ENCODE measurements around the gene USO1.

DNA sequence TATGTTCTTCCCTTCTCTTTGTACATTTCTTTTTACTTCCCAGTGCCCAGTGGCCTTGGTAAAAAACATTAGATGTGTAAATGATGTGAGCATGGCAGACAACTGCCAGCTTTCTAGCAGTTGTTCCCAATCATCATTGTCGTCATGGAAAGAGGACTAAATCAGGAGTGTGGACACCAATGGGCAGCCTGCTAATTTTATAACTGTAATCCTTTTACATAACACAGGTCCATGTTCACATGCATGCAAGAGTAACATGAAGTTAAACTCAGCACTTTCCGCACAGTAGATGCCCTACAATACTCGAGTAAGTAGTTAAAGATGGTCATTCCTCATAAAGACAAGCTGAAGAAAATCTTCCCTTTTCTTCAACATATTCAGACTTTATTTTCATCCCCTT lies 27.8 kb upstream of the USO1 start:
- no peak for TF ChIP-seq POLR2A (IDR thresholded peaks at IDR 0.05; ENCODE audit: low read depth, low read length)
- TF ChIP-seq, protein P1, sequence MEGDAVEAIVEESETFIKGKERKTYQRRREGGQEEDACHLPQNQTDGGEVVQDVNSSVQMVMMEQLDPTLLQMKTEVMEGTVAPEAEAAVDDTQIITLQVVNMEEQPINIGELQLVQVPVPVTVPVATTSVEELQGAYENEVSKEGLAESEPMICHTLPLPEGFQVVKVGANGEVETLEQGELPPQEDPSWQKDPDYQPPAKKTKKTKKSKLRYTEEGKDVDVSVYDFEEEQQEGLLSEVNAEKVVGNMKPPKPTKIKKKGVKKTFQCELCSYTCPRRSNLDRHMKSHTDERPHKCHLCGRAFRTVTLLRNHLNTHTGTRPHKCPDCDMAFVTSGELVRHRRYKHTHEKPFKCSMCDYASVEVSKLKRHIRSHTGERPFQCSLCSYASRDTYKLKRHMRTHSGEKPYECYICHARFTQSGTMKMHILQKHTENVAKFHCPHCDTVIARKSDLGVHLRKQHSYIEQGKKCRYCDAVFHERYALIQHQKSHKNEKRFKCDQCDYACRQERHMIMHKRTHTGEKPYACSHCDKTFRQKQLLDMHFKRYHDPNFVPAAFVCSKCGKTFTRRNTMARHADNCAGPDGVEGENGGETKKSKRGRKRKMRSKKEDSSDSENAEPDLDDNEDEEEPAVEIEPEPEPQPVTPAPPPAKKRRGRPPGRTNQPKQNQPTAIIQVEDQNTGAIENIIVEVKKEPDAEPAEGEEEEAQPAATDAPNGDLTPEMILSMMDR (IDR thresholded peaks at IDR 0.05; ENCODE audit: extremely low read depth in 1 of 2, insufficient read depth in 1 of 2, low read depth in 1 of 2, low read length in 2 of 2), result no peak
- TF ChIP-seq JUN (IDR thresholded peaks at IDR 0.05; ENCODE audit: borderline replicate concordance, insufficient read depth, insufficient read length, low read depth), result no peak
